ENCODE measurements around the gene MORN1. TPM values are rescaled to one million over a fixed set of nuclear protein-coding genes. Genes with fewer than 3 reads are reported as not detected.
"Not testable (repeated sequence)": the region's sequence is repeated elsewhere in the genome, so short reads cannot be mapped to it uniquely, and the experiment has no call there.

MORN1 gene
- total RNA-seq, 4 donors from 2014 or later: 5.0 to 14.6 (median 9.2) TPM

DNA sequence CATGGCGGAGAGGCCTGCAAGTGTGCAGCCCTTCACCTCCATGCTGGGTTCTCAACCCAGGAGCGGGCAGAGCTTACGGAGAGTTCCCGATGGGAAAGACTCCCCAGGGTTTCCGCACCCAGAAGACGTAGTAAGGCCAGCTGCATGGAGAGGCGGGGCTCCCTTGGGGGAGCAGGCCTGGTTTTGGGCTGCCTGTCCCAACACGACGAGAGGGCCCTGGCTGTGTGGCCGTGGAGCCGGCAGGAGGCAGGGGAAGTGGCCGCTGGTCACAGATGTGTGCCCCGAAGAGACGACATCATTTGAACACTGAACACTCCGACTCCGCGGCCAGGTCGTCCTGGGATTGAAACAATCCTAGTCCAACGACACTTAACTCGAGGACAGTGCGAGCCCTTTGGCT lies 57.0 kb downstream of the MORN1 start:
- 100% methylated on average over 3 of the region's 21 CpGs; no CpG with 5 or more reads in 1 of the 2 donors for WGBS, 2 donors (ENCODE audit: low coverage in 1 of 2)
- ATAC-seq: no peak
- H3K27me3 ChIP-seq: no peaks in the 10 kb centered on the region
- H3K4me3 ChIP-seq: no peak overlapping the region
- H3K27ac ChIP-seq: no peak overlapping the region
- no peak for TF ChIP-seq POLR2AphosphoS5 (IDR thresholded peaks at IDR 0.05)
- no peak for TF ChIP-seq POLR2A (IDR thresholded peaks at IDR 0.05)
- peaks cover 2 to 23% (median 21%) of the 10 kb centered on the region in 3 donors for H3K4me1 ChIP-seq
- H3K36me3 ChIP-seq: no peaks in the 10 kb centered on the region
- no peaks in the 10 kb centered on the region for H3K9me3 ChIP-seq

DNA sequence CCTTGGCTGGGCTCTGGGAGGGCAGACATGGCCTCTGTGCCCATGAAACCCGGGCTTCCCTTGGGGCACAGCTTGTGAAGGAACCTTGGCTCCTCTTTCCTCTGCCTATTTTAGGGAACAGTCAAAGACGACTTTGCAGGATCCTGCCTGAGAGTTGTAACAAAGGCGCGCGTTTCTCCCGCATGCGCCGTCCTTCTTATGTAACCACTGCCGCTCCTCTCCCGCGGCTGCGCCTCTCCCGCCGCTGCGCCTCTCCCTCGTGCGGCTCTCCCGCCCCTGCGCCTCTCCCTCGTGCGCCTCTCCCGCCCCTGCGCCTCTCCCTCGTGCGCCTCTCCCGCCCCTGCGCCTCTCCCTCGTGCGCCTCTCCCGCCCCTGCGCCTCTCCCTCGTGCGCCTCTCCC lies 59.8 kb downstream of the MORN1 start:
- peaks cover 2 to 24% (median 21%) of the 10 kb centered on the region in 3 donors for H3K4me1 ChIP-seq
- H3K27me3 ChIP-seq, H3K4me3 ChIP-seq, ATAC-seq, H3K9me3 ChIP-seq, H3K36me3 ChIP-seq: not testable (repeated sequence)
- peak overlapping the region; percentile 48 to 84 (median 83) for H3K27ac ChIP-seq
- 89 to 100% methylated on average over 3 to 29 of the region's 33 CpGs for WGBS, 2 donors (ENCODE audit: low coverage in 1 of 2)

DNA sequence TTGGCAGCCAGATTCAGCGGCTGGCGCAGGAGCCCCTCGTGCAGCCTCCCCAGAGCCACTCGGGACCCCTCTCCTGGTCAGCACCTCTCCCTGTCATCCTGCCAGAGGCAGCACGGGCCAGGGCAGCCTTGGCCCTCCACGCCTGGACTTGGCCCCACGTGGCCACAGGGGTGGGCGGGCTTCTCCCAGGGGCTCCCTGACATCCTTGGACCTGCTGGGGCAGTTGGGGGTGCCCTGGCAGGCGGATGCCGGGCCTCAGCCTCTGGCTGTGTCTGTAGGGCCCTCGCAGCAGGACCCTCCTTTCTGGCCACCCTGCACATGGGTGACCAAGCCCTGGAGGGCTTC lies 60.2 kb downstream of the MORN1 start:
- 40% methylated on average over 2 of the region's 11 CpGs; no CpG with 5 or more reads in 1 of the 2 donors for WGBS, 2 donors (ENCODE audit: low coverage in 1 of 2)
- peaks cover 2 to 24% (median 21%) of the 10 kb centered on the region in 3 donors for H3K4me1 ChIP-seq
- no peaks in the 10 kb centered on the region for H3K9me3 ChIP-seq
- H3K27me3 ChIP-seq: no peaks in the 10 kb centered on the region
- no peak overlapping the region for H3K4me3 ChIP-seq
- peak overlapping the region; percentile 48 to 84 (median 83) for H3K27ac ChIP-seq
- peak; percentile 26 for ATAC-seq
- H3K36me3 ChIP-seq: no peaks in the 10 kb centered on the region
- TF ChIP-seq, protein P1, sequence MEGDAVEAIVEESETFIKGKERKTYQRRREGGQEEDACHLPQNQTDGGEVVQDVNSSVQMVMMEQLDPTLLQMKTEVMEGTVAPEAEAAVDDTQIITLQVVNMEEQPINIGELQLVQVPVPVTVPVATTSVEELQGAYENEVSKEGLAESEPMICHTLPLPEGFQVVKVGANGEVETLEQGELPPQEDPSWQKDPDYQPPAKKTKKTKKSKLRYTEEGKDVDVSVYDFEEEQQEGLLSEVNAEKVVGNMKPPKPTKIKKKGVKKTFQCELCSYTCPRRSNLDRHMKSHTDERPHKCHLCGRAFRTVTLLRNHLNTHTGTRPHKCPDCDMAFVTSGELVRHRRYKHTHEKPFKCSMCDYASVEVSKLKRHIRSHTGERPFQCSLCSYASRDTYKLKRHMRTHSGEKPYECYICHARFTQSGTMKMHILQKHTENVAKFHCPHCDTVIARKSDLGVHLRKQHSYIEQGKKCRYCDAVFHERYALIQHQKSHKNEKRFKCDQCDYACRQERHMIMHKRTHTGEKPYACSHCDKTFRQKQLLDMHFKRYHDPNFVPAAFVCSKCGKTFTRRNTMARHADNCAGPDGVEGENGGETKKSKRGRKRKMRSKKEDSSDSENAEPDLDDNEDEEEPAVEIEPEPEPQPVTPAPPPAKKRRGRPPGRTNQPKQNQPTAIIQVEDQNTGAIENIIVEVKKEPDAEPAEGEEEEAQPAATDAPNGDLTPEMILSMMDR (IDR thresholded peaks at IDR 0.05): no peak
- TF ChIP-seq EP300 (IDR thresholded peaks at IDR 0.05) (no peak), POLR2AphosphoS5 (IDR thresholded peaks at IDR 0.05) (no peak), POLR2A (IDR thresholded peaks at IDR 0.05) (no peak)

DNA sequence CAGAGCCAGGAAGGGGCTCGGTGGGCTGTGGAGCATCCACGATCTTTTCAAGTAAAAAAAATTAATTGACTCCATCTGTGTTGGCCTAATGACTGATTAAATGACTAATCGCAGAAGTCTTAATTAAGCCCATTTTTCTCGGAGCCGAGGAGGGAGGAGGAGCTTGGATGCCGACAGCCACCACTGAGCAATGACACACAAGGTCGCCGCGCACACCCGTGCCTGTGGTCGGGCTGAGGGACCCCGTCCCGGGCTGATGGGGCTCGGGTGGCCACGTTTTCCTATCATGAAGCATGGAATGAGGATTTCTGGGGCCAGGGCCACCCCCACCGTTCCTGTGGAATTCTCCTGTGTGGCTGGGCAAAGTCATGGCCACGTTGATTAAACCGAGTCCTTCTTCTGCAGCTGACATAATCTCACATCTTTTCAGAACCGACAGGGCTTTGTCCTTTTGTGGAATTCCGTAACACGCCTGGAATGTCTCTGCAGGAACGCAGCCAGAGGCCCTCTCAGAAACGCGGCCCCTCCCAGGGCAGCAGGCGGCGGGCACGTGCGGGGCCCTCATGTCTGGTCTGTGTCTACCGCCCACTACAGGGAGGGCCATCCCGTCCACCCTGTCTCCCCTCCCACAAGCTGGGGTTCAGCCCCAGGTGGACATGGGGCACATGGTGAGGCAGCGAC lies 60.7 kb downstream of the MORN1 start:
- WGBS, 2 donors (ENCODE audit: low coverage in 1 of 2): 33 to 38% methylated on average over 8 to 13 of the region's 31 CpGs
- H3K9me3 ChIP-seq: no peaks in the 10 kb centered on the region
- H3K4me1 ChIP-seq: peaks cover 2 to 24% (median 21%) of the 10 kb centered on the region in 3 donors
- H3K27me3 ChIP-seq: no peaks in the 10 kb centered on the region
- TF ChIP-seq EP300 (IDR thresholded peaks at IDR 0.05) (no peak), POLR2AphosphoS5 (IDR thresholded peaks at IDR 0.05) (peak; percentile 74), POLR2A (IDR thresholded peaks at IDR 0.05) (no peak)
- TF ChIP-seq, protein P1 (IDR thresholded peaks at IDR 0.05): peak in 3 of 4 experiments; percentile 5 to 42 (median 32)
- H3K27ac ChIP-seq: peak overlapping the region; percentile 48 to 84 (median 83)
- H3K4me3 ChIP-seq: no peak overlapping the region
- peak; percentile 92 for ATAC-seq
- H3K36me3 ChIP-seq: no peaks in the 10 kb centered on the region

DNA sequence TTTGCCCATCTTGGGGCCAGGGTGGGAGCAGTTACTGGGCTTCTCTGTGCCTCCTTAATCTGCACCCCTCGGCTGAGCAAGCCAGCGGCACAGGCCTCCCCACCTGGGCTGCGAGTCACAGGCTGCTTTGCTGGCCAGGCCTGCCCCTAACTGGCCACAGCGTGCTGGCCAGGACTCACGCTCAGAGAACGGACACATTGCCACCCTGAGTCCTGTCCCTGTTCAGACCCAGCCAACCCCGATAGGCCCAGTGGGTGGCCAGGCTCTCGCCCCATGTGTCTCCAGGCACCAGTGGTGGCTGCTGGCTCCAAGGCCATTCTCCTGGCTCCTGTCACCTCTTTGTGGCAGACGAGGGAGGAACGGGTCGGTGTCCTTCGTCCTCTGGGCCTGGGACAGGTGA lies 61.3 kb downstream of the MORN1 start:
- no peak for ATAC-seq
- TF ChIP-seq, protein P1 (IDR thresholded peaks at IDR 0.05): no peak
- TF ChIP-seq POLR2AphosphoS5 (IDR thresholded peaks at IDR 0.05): no peak
- TF ChIP-seq POLR2A (IDR thresholded peaks at IDR 0.05): no peak
- no CpG with 5 or more reads among the region's 12 CpGs for WGBS, 2 donors (ENCODE audit: low coverage in 1 of 2)
- H3K4me1 ChIP-seq: peaks cover 2 to 24% (median 21%) of the 10 kb centered on the region in 3 donors
- H3K9me3 ChIP-seq: no peaks in the 10 kb centered on the region
- no peak overlapping the region for H3K4me3 ChIP-seq
- H3K27ac ChIP-seq: peak overlapping the region; percentile 30 to 84 (median 83)
- H3K27me3 ChIP-seq: no peaks in the 10 kb centered on the region
- no peaks in the 10 kb centered on the region for H3K36me3 ChIP-seq

Measured in gastroesophageal sphincter (tissue), 4 donors.